ENCODE data around the gene PBLD.

PBLD gene

DNA sequence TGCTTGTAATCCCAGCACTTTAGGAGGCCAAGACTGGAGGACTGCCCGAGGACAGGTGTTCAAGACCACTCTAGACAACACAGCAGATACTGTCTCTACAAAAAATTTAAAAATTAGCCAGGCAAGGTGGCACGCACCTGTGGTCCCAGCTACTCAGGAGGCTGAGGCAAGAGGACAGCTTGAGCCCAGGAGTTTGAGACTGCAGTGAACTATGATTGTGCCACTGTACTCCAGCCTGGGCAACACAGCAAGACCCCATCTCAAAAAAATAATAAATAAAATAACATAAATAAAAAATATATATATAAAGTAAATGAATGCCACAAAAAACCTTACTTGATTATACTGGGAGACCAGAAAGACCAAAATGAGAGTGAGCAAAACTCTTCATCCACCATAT, 20.8 kb upstream of the PBLD start:
- no peak overlapping the region for H4K8ac ChIP-seq (ENCODE audit: low read depth, low read length)
- H3K79me2 ChIP-seq (ENCODE audit: control insufficient read depth, insufficient read depth, low read length, poor library complexity), result no peaks in the 10 kb centered on the region
- H3K27ac ChIP-seq (ENCODE audit: low read depth, low read length), result no peak overlapping the region
- H3K4me1 ChIP-seq (ENCODE audit: control insufficient read depth in 1 of 2, insufficient read depth in 2 of 2, low read length in 2 of 2), result no peaks in the 10 kb centered on the region
- H2AK5ac ChIP-seq (ENCODE audit: low read length), result no peak overlapping the region
- no peak overlapping the region for H2BK5ac ChIP-seq (ENCODE audit: low read depth, low read length, poor library complexity)
- no peak overlapping the region for H2BK120ac ChIP-seq (ENCODE audit: insufficient read depth, low read length, poor library complexity)
- no peaks in the 10 kb centered on the region for H3K9me3 ChIP-seq (ENCODE audit: insufficient read depth, low read depth, low read length)
- H3K4me3 ChIP-seq (ENCODE audit: low read depth, low read length), result no peak overlapping the region
- no peak overlapping the region for H3K9ac ChIP-seq (ENCODE audit: low read length)
- no peak overlapping the region for H2BK12ac ChIP-seq (ENCODE audit: low read length)
- H3K14ac ChIP-seq (ENCODE audit: low read length), result no peak overlapping the region
- no peaks in the 10 kb centered on the region for H3K27me3 ChIP-seq (ENCODE audit: insufficient read depth, low read length)
- no peak overlapping the region for H4K12ac ChIP-seq (ENCODE audit: low read depth, low read length)
- H2AFZ ChIP-seq (ENCODE audit: insufficient read depth, low read length, poor library complexity), result no peak overlapping the region
- H4K91ac ChIP-seq (ENCODE audit: low read depth, low read length), result no peak overlapping the region
- H3K18ac ChIP-seq (ENCODE audit: low read length), result no peak overlapping the region
- H3K79me1 ChIP-seq (ENCODE audit: low read length), result no peaks in the 10 kb centered on the region
- no CpG with 5 or more reads among the region's 2 CpGs for WGBS (ENCODE audit: extremely low coverage, insufficient coverage, insufficient read length)
- no peak overlapping the region for H3K4me2 ChIP-seq (ENCODE audit: low read length)
- DNase-seq, result no peak
- H3K23ac ChIP-seq (ENCODE audit: low read length), result no peak overlapping the region
- H3K36me3 ChIP-seq (ENCODE audit: control insufficient read depth in 1 of 2, insufficient read depth in 2 of 2, low read length in 2 of 2), result peaks cover 13 to 42% of the 10 kb centered on the region in 2 experiments
- no peak overlapping the region for H3K4ac ChIP-seq (ENCODE audit: low read depth, low read length)

DNA sequence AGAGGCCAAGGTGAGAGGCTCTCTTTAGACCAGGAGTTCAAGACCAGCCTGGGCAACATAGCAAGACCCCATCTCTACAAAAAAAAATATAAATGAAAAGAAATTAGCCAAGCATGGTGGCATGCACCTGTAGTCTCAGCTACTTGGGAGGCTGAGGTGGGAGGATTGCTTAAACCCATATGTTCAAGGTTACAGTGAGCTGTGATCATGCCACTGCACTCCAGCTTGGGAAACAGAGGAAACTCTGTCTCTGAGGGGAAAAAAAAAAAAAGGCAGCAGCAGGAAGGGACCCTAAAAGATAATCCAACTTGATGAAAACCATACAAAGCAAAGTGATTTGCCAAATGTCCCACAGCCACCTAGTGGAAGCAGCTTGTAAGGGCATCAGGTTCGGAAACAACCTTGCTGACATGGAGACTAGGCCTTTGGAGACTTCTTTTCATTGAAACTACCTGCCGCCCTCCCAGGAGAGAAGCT, 15.6 kb upstream of the PBLD start:
- DNase-seq, result peak; percentile 16 to 66
- Histone ChIP-seq H3K36me3 (ENCODE audit: control insufficient read depth in 1 of 2, insufficient read depth in 2 of 2, low read length in 2 of 2) (peaks cover 11 to 29% of the 10 kb centered on the region in 2 experiments), H3K4me1 (ENCODE audit: control insufficient read depth in 1 of 2, insufficient read depth in 2 of 2, low read length in 2 of 2) (no peaks in the 10 kb centered on the region), H3K14ac (ENCODE audit: low read length) (no peak overlapping the region), H3K4me3 (ENCODE audit: low read depth, low read length) (no peak overlapping the region), H3K18ac (ENCODE audit: low read length) (no peak overlapping the region), H2BK12ac (ENCODE audit: low read length) (no peak overlapping the region), H3K79me2 (ENCODE audit: control insufficient read depth, insufficient read depth, low read length, poor library complexity) (no peaks in the 10 kb centered on the region), H4K8ac (ENCODE audit: low read depth, low read length) (no peak overlapping the region), H3K27me3 (ENCODE audit: insufficient read depth, low read length) (no peaks in the 10 kb centered on the region), H3K4ac (ENCODE audit: low read depth, low read length) (no peak overlapping the region), H3K4me2 (ENCODE audit: low read length) (no peak overlapping the region), H3K9ac (ENCODE audit: low read length) (no peak overlapping the region), H4K12ac (ENCODE audit: low read depth, low read length) (no peak overlapping the region), H3K9me3 (ENCODE audit: insufficient read depth, low read depth, low read length) (no peaks in the 10 kb centered on the region), H3K23ac (ENCODE audit: low read length) (no peak overlapping the region), H2BK120ac (ENCODE audit: insufficient read depth, low read length, poor library complexity) (no peak overlapping the region), H4K91ac (ENCODE audit: low read depth, low read length) (no peak overlapping the region), H2AFZ (ENCODE audit: insufficient read depth, low read length, poor library complexity) (no peak overlapping the region), H3K27ac (ENCODE audit: low read depth, low read length) (no peak overlapping the region), H2BK5ac (ENCODE audit: low read depth, low read length, poor library complexity) (no peak overlapping the region), H3K79me1 (ENCODE audit: low read length) (no peaks in the 10 kb centered on the region), H2AK5ac (ENCODE audit: low read length) (no peak overlapping the region)
- WGBS (ENCODE audit: extremely low coverage, insufficient coverage, insufficient read length), result no CpG with 5 or more reads among the region's 2 CpGs

DNA sequence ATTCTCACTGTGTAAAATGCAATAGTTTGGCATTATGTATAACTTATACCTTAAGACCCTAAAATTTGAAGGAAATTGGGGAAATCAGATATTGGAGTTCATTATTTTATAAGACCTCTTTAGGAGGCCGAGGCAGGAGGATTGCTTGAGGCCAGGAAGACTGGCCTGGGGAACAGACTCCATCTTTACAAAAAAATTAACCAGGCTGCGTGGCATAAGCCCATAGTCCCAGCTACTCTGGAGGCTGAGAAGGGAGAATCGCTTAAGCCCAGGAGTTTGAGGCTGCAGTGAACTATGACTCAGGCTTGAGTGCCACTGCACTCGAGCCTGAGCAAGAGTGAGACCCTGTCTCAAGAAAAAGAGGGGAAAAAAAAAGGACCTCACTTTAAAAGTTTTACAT, 14.0 kb upstream of the PBLD start:
- Histone ChIP-seq H2AFZ (ENCODE audit: insufficient read depth, low read length, poor library complexity) (no peak overlapping the region), H2BK12ac (ENCODE audit: low read length) (no peak overlapping the region), H3K79me1 (ENCODE audit: low read length) (no peaks in the 10 kb centered on the region), H3K36me3 (ENCODE audit: control insufficient read depth in 1 of 2, insufficient read depth in 2 of 2, low read length in 2 of 2) (peaks cover 8 to 22% of the 10 kb centered on the region in 2 experiments), H4K91ac (ENCODE audit: low read depth, low read length) (no peak overlapping the region), H2BK120ac (ENCODE audit: insufficient read depth, low read length, poor library complexity) (no peak overlapping the region), H3K18ac (ENCODE audit: low read length) (no peak overlapping the region), H3K14ac (ENCODE audit: low read length) (no peak overlapping the region), H4K8ac (ENCODE audit: low read depth, low read length) (no peak overlapping the region), H3K23ac (ENCODE audit: low read length) (no peak overlapping the region), H2AK5ac (ENCODE audit: low read length) (no peak overlapping the region), H4K12ac (ENCODE audit: low read depth, low read length) (peak overlapping the region; percentile 7), H3K27me3 (ENCODE audit: insufficient read depth, low read length) (no peaks in the 10 kb centered on the region), H3K79me2 (ENCODE audit: control insufficient read depth, insufficient read depth, low read length, poor library complexity) (no peaks in the 10 kb centered on the region), H3K4me2 (ENCODE audit: low read length) (no peak overlapping the region), H2BK5ac (ENCODE audit: low read depth, low read length, poor library complexity) (no peak overlapping the region), H3K4me3 (ENCODE audit: low read depth, low read length) (no peak overlapping the region), H3K4me1 (ENCODE audit: control insufficient read depth in 1 of 2, insufficient read depth in 2 of 2, low read length in 2 of 2) (no peaks in the 10 kb centered on the region), H3K27ac (ENCODE audit: low read depth, low read length) (no peak overlapping the region), H3K9ac (ENCODE audit: low read length) (no peak overlapping the region), H3K4ac (ENCODE audit: low read depth, low read length) (no peak overlapping the region), H3K9me3 (ENCODE audit: insufficient read depth, low read depth, low read length) (no peaks in the 10 kb centered on the region)
- no peak for DNase-seq
- WGBS (ENCODE audit: extremely low coverage, insufficient coverage, insufficient read length), result no CpG with 5 or more reads among the region's 4 CpGs

DNA sequence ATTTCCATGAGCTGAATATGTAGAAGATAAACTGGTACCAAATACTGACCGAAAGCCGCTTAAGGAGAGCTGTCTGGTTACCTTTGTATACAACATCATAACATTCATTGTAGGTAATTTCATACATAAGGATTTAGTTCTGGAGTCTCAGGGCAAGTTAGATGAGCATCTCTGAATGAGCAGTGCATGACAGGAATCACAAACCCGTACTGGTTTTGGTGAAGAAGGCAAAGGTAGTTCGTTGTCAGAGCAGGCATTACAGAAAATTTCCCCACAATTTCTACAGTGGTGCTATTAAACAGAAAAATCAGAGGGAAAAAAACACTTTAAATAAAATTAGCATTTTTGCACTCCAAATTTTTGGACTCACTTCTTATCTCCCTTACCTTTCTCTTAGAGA, 12.9 kb upstream of the PBLD start:
- no peak overlapping the region for H2BK12ac ChIP-seq (ENCODE audit: low read length)
- H3K9me3 ChIP-seq (ENCODE audit: insufficient read depth, low read depth, low read length), result no peaks in the 10 kb centered on the region
- no CpG with 5 or more reads among the region's 4 CpGs for WGBS (ENCODE audit: extremely low coverage, insufficient coverage, insufficient read length)
- no peak overlapping the region for H2AK5ac ChIP-seq (ENCODE audit: low read length)
- H4K91ac ChIP-seq (ENCODE audit: low read depth, low read length), result no peak overlapping the region
- H3K18ac ChIP-seq (ENCODE audit: low read length), result no peak overlapping the region
- no peaks in the 10 kb centered on the region for H3K79me2 ChIP-seq (ENCODE audit: control insufficient read depth, insufficient read depth, low read length, poor library complexity)
- H3K27ac ChIP-seq (ENCODE audit: low read depth, low read length), result no peak overlapping the region
- H3K9ac ChIP-seq (ENCODE audit: low read length), result no peak overlapping the region
- no peak overlapping the region for H3K14ac ChIP-seq (ENCODE audit: low read length)
- no peaks in the 10 kb centered on the region for H3K27me3 ChIP-seq (ENCODE audit: insufficient read depth, low read length)
- H3K4me3 ChIP-seq (ENCODE audit: low read depth, low read length), result no peak overlapping the region
- H3K79me1 ChIP-seq (ENCODE audit: low read length), result no peaks in the 10 kb centered on the region
- H3K23ac ChIP-seq (ENCODE audit: low read length), result no peak overlapping the region
- no peak for DNase-seq
- no peak overlapping the region for H4K8ac ChIP-seq (ENCODE audit: low read depth, low read length)
- H3K4me2 ChIP-seq (ENCODE audit: low read length), result no peak overlapping the region
- H3K4me1 ChIP-seq (ENCODE audit: control insufficient read depth in 1 of 2, insufficient read depth in 2 of 2, low read length in 2 of 2), result no peaks in the 10 kb centered on the region
- H3K4ac ChIP-seq (ENCODE audit: low read depth, low read length), result no peak overlapping the region
- no peak overlapping the region for H2AFZ ChIP-seq (ENCODE audit: insufficient read depth, low read length, poor library complexity)
- H2BK5ac ChIP-seq (ENCODE audit: low read depth, low read length, poor library complexity), result no peak overlapping the region
- peaks cover 14 to 16% of the 10 kb centered on the region in 2 experiments for H3K36me3 ChIP-seq (ENCODE audit: control insufficient read depth in 1 of 2, insufficient read depth in 2 of 2, low read length in 2 of 2)
- no peak overlapping the region for H4K12ac ChIP-seq (ENCODE audit: low read depth, low read length)
- H2BK120ac ChIP-seq (ENCODE audit: insufficient read depth, low read length, poor library complexity), result no peak overlapping the region
